Measurements from ENCODE around the gene PADI2. TPM values are rescaled to one million over a fixed set of nuclear protein-coding genes. Genes with fewer than 3 reads are reported as not detected.

PADI2 gene
- total and polyA plus RNA-seq, 8 donors = 0.31 to 86.0 (median 1.3) TPM; not detected in 1

GRCh38 chr1:17118706-17119075, 560 bp downstream of the PADI2 start:
- TF ChIP-seq POLR2AphosphoS5 (IDR thresholded peaks at IDR 0.05) (no peak), POLR2A (IDR thresholded peaks at IDR 0.05) (no peak), EP300 (IDR thresholded peaks at IDR 0.05) (no peak), CTCF (IDR thresholded peaks at IDR 0.05) (no peak)
- Histone ChIP-seq H3K27ac (peak overlapping the region in 2 of 5 donors; percentile 16 to 50), H3K36me3 (no peaks in the 10 kb centered on the region), H3K4me3 (peak overlapping the region; percentile 33 to 51 (median 46)), H3K4me1 (peaks cover 11 to 53% (median 32%) of the 10 kb centered on the region in 4 donors), H3K27me3 (peaks cover 0 to 57% (median 31%) of the 10 kb centered on the region in 3 donors), H3K9me3 (no peaks in the 10 kb centered on the region)
- intact Hi-C loops (cut with DNase I; ENCODE audit: low total_unique reads) = no loop called here
- no peak for DNase-seq
- 8 to 29% (median 10%) methylated on average over 14 of the region's 14 CpGs for WGBS, 5 donors

DNA sequence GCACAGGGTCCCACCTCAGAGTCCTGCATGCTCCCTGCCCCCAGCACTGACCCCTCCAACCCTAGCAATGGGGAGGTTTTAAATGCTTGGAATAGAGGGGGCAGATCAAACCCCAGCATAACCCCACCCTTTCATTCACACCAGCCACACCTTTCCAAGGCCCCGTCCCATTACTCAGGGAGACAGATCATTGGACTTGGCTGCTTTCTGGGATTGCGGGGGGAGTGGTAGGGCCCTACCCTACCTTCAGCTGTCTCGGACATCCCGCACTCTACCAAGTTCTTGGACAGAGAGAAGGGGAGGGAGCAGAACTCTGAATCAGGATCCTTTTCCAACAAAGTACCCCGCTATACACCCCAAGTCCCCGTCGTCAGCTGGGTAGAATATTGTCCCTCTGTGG, 983 bp downstream of the PADI2 start:
- H3K4me3 ChIP-seq = peak overlapping the region in 2 of 4 donors; percentile 50 to 51
- WGBS, 5 donors = 41 to 77% (median 48%) methylated on average over 7 of the region's 7 CpGs
- no peaks in the 10 kb centered on the region for H3K9me3 ChIP-seq
- no peak for DNase-seq
- H3K27me3 ChIP-seq = peaks cover 0 to 57% (median 31%) of the 10 kb centered on the region in 3 donors
- intact Hi-C loops (cut with DNase I; ENCODE audit: low total_unique reads) = no loop called here
- no peak for TF ChIP-seq CTCF (IDR thresholded peaks at IDR 0.05)
- no peaks in the 10 kb centered on the region for H3K36me3 ChIP-seq
- peak overlapping the region in 1 of 5 donors; percentile 16 for H3K27ac ChIP-seq
- H3K4me1 ChIP-seq = peaks cover 11 to 53% (median 32%) of the 10 kb centered on the region in 4 donors

- H3K27ac ChIP-seq = no peak overlapping the region
- peaks cover 11 to 50% (median 30%) of the 10 kb centered on the region in 4 donors for H3K4me1 ChIP-seq
- 49 to 56% (median 50%) methylated on average over 16 of the region's 16 CpGs for WGBS, 5 donors
- peak overlapping the region in 1 of 4 donors; percentile 51 for H3K4me3 ChIP-seq
- H3K36me3 ChIP-seq = no peaks in the 10 kb centered on the region
- DNase-seq = no peak
- peaks cover 0 to 57% (median 31%) of the 10 kb centered on the region in 3 donors for H3K27me3 ChIP-seq
- no peak for TF ChIP-seq CTCF (IDR thresholded peaks at IDR 0.05)
- intact Hi-C loops (cut with DNase I; ENCODE audit: low total_unique reads) = no loop called here
- H3K9me3 ChIP-seq = no peaks in the 10 kb centered on the region
These were observed 1.6 kb downstream of the PADI2 start for GRCh38 chr1:17117451-17118265.

DNA sequence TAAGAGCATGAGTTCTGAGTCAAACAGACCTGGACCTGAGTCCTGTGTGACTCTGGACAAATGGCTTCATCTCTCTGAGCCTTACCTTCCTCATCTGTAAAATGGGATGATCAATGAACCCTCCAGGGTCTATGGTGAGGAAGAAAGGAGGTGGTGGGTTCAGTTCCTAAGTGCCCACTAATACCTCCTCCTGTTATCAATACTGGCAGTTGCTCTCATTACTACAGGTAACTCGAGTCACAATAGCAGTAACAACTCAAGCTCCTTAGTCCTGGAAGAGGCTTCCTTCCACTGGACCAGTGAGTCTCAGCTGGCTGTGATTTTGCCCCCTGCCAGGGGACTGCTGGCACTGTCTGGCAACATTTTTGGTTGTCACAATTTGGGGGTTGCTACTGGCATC, 2.6 kb downstream of the PADI2 start:
- Histone ChIP-seq H3K27me3 (peaks cover 0 to 52% (median 31%) of the 10 kb centered on the region in 3 donors), H3K9me3 (no peaks in the 10 kb centered on the region), H3K4me3 (no peak overlapping the region), H3K36me3 (no peaks in the 10 kb centered on the region), H3K4me1 (peaks cover 11 to 40% (median 25%) of the 10 kb centered on the region in 4 donors), H3K27ac (no peak overlapping the region)
- TF ChIP-seq POLR2AphosphoS5 (IDR thresholded peaks at IDR 0.05) (no peak), EP300 (IDR thresholded peaks at IDR 0.05) (no peak), POLR2A (IDR thresholded peaks at IDR 0.05) (no peak), CTCF (IDR thresholded peaks at IDR 0.05) (no peak)
- intact Hi-C loops (cut with DNase I; ENCODE audit: low total_unique reads) = no loop called here
- WGBS, 5 donors = 35 to 71% (median 62%) methylated on average over 1 of the region's 1 CpG
- DNase-seq = no peak

Data from stomach (tissue), 9 donors.